ENCODE results near the gene MFAP4.

MFAP4 gene

DNA sequence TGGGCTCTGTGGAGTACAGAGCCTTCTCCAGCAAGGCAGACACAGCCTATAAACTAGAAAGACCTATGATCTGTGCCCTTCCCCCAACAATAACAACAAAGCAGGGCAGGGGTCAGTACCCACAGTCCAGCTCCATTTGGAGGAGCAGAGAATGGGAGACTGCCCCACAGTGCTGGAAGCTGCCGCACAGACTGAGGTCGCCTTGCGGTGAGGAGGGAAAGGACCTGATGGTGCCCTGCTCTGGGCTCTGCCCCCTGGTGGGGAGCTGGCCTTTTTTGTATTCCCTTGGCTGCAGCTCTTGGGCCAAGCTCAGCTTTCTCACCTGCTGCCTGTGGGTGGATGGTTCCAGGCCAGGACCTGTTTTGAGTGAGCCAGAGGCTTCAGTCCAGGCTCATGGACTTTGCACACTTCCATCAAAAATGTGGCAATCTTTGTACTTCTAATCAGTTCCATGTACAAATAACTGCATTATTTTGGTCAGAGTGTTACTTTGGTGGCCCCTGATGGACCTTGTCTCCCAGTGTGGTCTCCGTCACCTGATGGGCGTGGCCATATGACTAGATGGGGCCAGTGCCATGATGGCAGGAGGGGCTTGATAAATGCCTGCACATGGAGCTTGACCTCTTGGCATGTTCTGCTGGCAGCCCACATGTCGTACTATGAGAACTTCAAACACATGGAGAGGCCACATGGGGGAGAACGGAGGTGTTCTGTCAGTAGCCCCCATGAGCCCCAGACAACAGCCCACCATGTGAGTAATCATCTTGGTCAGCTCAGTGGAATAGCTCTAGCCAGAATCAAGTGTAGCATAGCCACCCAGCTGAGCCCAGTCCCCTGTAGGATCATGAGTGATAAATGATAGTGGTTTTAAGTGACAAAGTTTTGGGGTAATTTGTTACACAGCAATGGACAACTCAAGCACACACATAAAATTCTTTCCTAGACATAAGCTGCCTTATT, 48.7 kb downstream of the MFAP4 start:
- no peaks in the 10 kb centered on the region for H3K4me1 ChIP-seq (ENCODE audit: low read length)
- no peaks in the 10 kb centered on the region for H3K36me3 ChIP-seq (replicated peaks; ENCODE audit: insufficient read depth, low read length)
- no peaks in the 10 kb centered on the region for H3F3A ChIP-seq (ENCODE audit: insufficient read depth, low read length)
- no peaks in the 10 kb centered on the region for H3K9me3 ChIP-seq (replicated peaks; ENCODE audit: insufficient read depth, low read length)
- TF ChIP-seq EZH2phosphoT487 (IDR thresholded peaks at IDR 0.05; ENCODE audit: low read length) (no peak), EZH2 (optimal IDR thresholded peaks at IDR 0.05; ENCODE audit: low read depth, low read length) (no peak)
- TF ChIP-seq, protein P1, sequence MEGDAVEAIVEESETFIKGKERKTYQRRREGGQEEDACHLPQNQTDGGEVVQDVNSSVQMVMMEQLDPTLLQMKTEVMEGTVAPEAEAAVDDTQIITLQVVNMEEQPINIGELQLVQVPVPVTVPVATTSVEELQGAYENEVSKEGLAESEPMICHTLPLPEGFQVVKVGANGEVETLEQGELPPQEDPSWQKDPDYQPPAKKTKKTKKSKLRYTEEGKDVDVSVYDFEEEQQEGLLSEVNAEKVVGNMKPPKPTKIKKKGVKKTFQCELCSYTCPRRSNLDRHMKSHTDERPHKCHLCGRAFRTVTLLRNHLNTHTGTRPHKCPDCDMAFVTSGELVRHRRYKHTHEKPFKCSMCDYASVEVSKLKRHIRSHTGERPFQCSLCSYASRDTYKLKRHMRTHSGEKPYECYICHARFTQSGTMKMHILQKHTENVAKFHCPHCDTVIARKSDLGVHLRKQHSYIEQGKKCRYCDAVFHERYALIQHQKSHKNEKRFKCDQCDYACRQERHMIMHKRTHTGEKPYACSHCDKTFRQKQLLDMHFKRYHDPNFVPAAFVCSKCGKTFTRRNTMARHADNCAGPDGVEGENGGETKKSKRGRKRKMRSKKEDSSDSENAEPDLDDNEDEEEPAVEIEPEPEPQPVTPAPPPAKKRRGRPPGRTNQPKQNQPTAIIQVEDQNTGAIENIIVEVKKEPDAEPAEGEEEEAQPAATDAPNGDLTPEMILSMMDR (IDR thresholded peaks at IDR 0.05; ENCODE audit: low read length): peak; percentile 62
- DNase-seq: peak; percentile 68
- H4K20me1 ChIP-seq (ENCODE audit: insufficient read depth, low read length): no peaks in the 10 kb centered on the region
- no peak overlapping the region for H3K27ac ChIP-seq (ENCODE audit: low read length)
- no peaks in the 10 kb centered on the region for H3K79me2 ChIP-seq (ENCODE audit: low read length)
- H2AFZ ChIP-seq (ENCODE audit: low read length): no peak overlapping the region
- no peaks in the 10 kb centered on the region for H3K9me2 ChIP-seq (replicated peaks; ENCODE audit: insufficient read depth, low read length)
- H3K4me2 ChIP-seq (ENCODE audit: low read depth, low read length): no peak overlapping the region
- no peak overlapping the region for H3K4me3 ChIP-seq (ENCODE audit: low read length)
- no peak overlapping the region for H3K9ac ChIP-seq (ENCODE audit: low read length)
- H3K27me3 ChIP-seq (replicated peaks; ENCODE audit: insufficient read depth, low read length): no peaks in the 10 kb centered on the region

DNA sequence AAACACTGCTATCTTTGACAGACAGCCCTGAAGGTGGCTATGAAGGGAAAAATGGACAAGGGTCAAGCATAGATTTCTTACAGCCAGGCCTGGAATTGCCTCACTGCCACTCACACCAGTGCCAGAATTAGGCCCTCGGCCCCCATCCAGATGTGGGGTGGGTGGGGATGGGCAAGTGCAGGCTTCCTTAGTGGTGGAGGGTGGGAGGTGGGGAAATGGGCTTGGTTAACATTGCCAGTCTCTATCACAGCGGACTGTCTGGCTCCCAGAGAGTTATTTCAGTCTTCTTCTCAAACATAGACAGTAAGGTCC, 49.3 kb downstream of the MFAP4 start:
- H3K4me3 ChIP-seq (ENCODE audit: low read length): no peak overlapping the region
- DNase-seq: no peak
- H3K4me1 ChIP-seq (ENCODE audit: low read length): no peaks in the 10 kb centered on the region
- H2AFZ ChIP-seq (ENCODE audit: low read length): no peak overlapping the region
- H3K4me2 ChIP-seq (ENCODE audit: low read depth, low read length): no peak overlapping the region
- no peaks in the 10 kb centered on the region for H4K20me1 ChIP-seq (ENCODE audit: insufficient read depth, low read length)
- no peaks in the 10 kb centered on the region for H3F3A ChIP-seq (ENCODE audit: insufficient read depth, low read length)
- H3K36me3 ChIP-seq (replicated peaks; ENCODE audit: insufficient read depth, low read length): no peaks in the 10 kb centered on the region
- H3K9ac ChIP-seq (ENCODE audit: low read length): no peak overlapping the region
- no peaks in the 10 kb centered on the region for H3K27me3 ChIP-seq (replicated peaks; ENCODE audit: insufficient read depth, low read length)
- H3K9me2 ChIP-seq (replicated peaks; ENCODE audit: insufficient read depth, low read length): no peaks in the 10 kb centered on the region
- no peaks in the 10 kb centered on the region for H3K9me3 ChIP-seq (replicated peaks; ENCODE audit: insufficient read depth, low read length)
- no peak for TF ChIP-seq EZH2 (optimal IDR thresholded peaks at IDR 0.05; ENCODE audit: low read depth, low read length)
- TF ChIP-seq, protein P1 (IDR thresholded peaks at IDR 0.05; ENCODE audit: low read length): no peak
- TF ChIP-seq EZH2phosphoT487 (IDR thresholded peaks at IDR 0.05; ENCODE audit: low read length): no peak
- no peaks in the 10 kb centered on the region for H3K79me2 ChIP-seq (ENCODE audit: low read length)
- no peak overlapping the region for H3K27ac ChIP-seq (ENCODE audit: low read length)

DNA sequence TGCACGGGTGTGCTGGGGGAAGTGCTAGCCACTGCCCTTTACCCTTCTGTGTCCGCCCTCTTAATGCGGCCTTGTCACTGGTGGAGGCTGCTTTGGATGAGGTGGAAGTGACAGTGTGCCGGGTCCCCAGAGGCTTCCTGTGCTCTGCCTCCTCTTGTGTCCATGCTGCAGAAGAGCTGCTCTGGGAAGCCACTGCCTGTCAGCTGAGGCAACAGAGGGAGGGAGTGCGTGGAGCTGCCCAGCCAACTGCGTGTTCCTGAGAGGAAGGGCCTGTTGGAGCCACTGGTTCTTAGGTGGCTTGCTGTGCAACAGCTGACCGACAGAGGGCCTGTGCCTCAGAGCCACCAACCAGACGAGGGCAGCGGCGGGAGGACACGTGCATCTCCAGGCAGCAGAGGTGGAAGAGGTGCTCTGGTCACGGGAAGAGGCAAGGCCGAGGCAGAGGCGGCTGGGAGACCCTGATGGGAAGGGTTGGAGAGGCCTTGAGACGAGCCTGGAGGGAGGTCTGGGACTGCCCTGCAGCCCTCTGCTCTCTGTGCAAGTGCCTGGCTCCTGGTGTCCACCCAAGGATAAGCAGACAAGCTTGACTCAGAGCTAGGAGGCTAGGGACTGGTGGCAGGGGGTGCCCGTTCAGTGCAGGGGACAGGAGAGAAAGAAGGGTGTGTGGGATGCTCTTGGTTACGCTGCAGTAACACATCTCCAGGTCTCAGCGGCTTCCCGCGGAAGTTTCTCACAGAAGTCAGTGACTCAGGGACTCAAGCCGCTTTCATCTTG, 49.9 kb downstream of the MFAP4 start:
- no peaks in the 10 kb centered on the region for H3K4me1 ChIP-seq (ENCODE audit: low read length)
- TF ChIP-seq, protein P1 (IDR thresholded peaks at IDR 0.05; ENCODE audit: low read length): no peak
- TF ChIP-seq EZH2phosphoT487 (IDR thresholded peaks at IDR 0.05; ENCODE audit: low read length): no peak
- no peak for TF ChIP-seq EZH2 (optimal IDR thresholded peaks at IDR 0.05; ENCODE audit: low read depth, low read length)
- no peaks in the 10 kb centered on the region for H3K27me3 ChIP-seq (replicated peaks; ENCODE audit: insufficient read depth, low read length)

More for the DNA sequence above, 49.9 kb downstream of the MFAP4 start:
- Histone ChIP-seq H3K9ac (ENCODE audit: low read length) (no peak overlapping the region), H3K27ac (ENCODE audit: low read length) (no peak overlapping the region), H3K9me2 (replicated peaks; ENCODE audit: insufficient read depth, low read length) (no peaks in the 10 kb centered on the region), H3K79me2 (ENCODE audit: low read length) (no peaks in the 10 kb centered on the region), H3K4me3 (ENCODE audit: low read length) (no peak overlapping the region), H2AFZ (ENCODE audit: low read length) (no peak overlapping the region), H3K4me2 (ENCODE audit: low read depth, low read length) (no peak overlapping the region), H4K20me1 (ENCODE audit: insufficient read depth, low read length) (no peaks in the 10 kb centered on the region), H3F3A (ENCODE audit: insufficient read depth, low read length) (no peaks in the 10 kb centered on the region), H3K36me3 (replicated peaks; ENCODE audit: insufficient read depth, low read length) (no peaks in the 10 kb centered on the region), H3K9me3 (replicated peaks; ENCODE audit: insufficient read depth, low read length) (no peaks in the 10 kb centered on the region)
- no peak for DNase-seq
